Measurements from ENCODE around the gene NUAK2.
A peak's percentile ranks its signal among the peaks of the same experiment; 100 is the strongest.

NUAK2 gene

GRCh38 chr1:205270764-205271163, 50.8 kb downstream of the NUAK2 start:
- peak; percentile 81 for DNase-seq

GRCh38 chr1:205270271-205270670, 51.3 kb downstream of the NUAK2 start:
- no peak for DNase-seq

GRCh38 chr1:205269711-205270110, 51.8 kb downstream of the NUAK2 start:
- DNase-seq, result no peak

GRCh38 chr1:205268846-205269680, 52.5 kb downstream of the NUAK2 start:
- no peak for DNase-seq

- DNase-seq, result no peak
Measured at GRCh38 chr1:205267306-205267902, 54.1 kb downstream of the NUAK2 start.

- DNase-seq, result no peak
Measured at GRCh38 chr1:205266611-205267305, 54.8 kb downstream of the NUAK2 start.

- DNase-seq, result no peak
Measured at GRCh38 chr1:205263580-205264190, 57.9 kb downstream of the NUAK2 start.

GRCh38 chr1:205262731-205263171, 58.8 kb downstream of the NUAK2 start:
- DNase-seq, result no peak

GRCh38 chr1:205261946-205262691, 59.4 kb downstream of the NUAK2 start:
- no peak for DNase-seq

- DNase-seq, result no peak
Measured at GRCh38 chr1:205260948-205261732, 60.4 kb downstream of the NUAK2 start.

- DNase-seq, result no peak
Measured at GRCh38 chr1:205259998-205260397, 61.5 kb downstream of the NUAK2 start.

GRCh38 chr1:205259324-205259832, 62.2 kb downstream of the NUAK2 start:
- DNase-seq, result no peak

GRCh38 chr1:205258719-205259118, 62.8 kb downstream of the NUAK2 start:
- no peak for DNase-seq

GRCh38 chr1:205258261-205258691, 63.3 kb downstream of the NUAK2 start:
- DNase-seq, result no peak

GRCh38 chr1:205257735-205258134, 63.8 kb downstream of the NUAK2 start:
- DNase-seq, result no peak

- DNase-seq, result no peak
Measured at GRCh38 chr1:205256951-205257625, 64.5 kb downstream of the NUAK2 start.

GRCh38 chr1:205255941-205256780, 65.4 kb downstream of the NUAK2 start:
- peak; percentile 72 for DNase-seq
